ENCODE results near the gene ARL4D.
"Not testable (repeated sequence)": the region's sequence is repeated elsewhere in the genome, so short reads cannot be mapped to it uniquely, and the experiment has no call there.

Gene ARL4D

GRCh38 chr17:43369986-43370385, 28.8 kb upstream of the ARL4D start:
- no peak for DNase-seq (ENCODE audit: low read depth in 2 of 2)

- DNase-seq (ENCODE audit: low read depth in 2 of 2) = no peak
These were observed 27.5 kb upstream of the ARL4D start for GRCh38 chr17:43371227-43371821.

- DNase-seq (ENCODE audit: low read depth in 2 of 2) = no peak
These were observed 26.4 kb upstream of the ARL4D start for GRCh38 chr17:43372273-43372911.

GRCh38 chr17:43373356-43373755, 25.4 kb upstream of the ARL4D start:
- no peak for DNase-seq (ENCODE audit: low read depth in 2 of 2)

- not testable (repeated sequence) for DNase-seq (ENCODE audit: low read depth in 2 of 2)
These were observed 22.9 kb upstream of the ARL4D start for GRCh38 chr17:43375915-43376314.

- no peak for DNase-seq (ENCODE audit: low read depth in 2 of 2)
These were observed 21.6 kb upstream of the ARL4D start for GRCh38 chr17:43377056-43377810.

GRCh38 chr17:43378766-43379165, 20.0 kb upstream of the ARL4D start:
- no peak for DNase-seq (ENCODE audit: low read depth in 2 of 2)

GRCh38 chr17:43380307-43380706, 18.5 kb upstream of the ARL4D start:
- no peak for DNase-seq (ENCODE audit: low read depth in 2 of 2)

- DNase-seq (ENCODE audit: low read depth in 2 of 2) = no peak
These were observed 17.6 kb upstream of the ARL4D start for GRCh38 chr17:43381204-43381603.

GRCh38 chr17:43381621-43382020, 17.2 kb upstream of the ARL4D start:
- DNase-seq (ENCODE audit: low read depth in 2 of 2) = no peak

GRCh38 chr17:43382776-43383175, 16.0 kb upstream of the ARL4D start:
- DNase-seq (ENCODE audit: low read depth in 2 of 2) = no peak

GRCh38 chr17:43383372-43383771, 15.4 kb upstream of the ARL4D start:
- DNase-seq (ENCODE audit: low read depth in 2 of 2) = no peak

GRCh38 chr17:43383826-43384475, 14.8 kb upstream of the ARL4D start:
- no peak for DNase-seq (ENCODE audit: low read depth in 2 of 2)

- DNase-seq (ENCODE audit: low read depth in 2 of 2) = no peak
These were observed 14.3 kb upstream of the ARL4D start for GRCh38 chr17:43384476-43384862.

- no peak for DNase-seq (ENCODE audit: low read depth in 2 of 2)
These were observed 13.6 kb upstream of the ARL4D start for GRCh38 chr17:43385046-43385831.

- peak; percentile 79 to 84 for DNase-seq (ENCODE audit: low read depth in 2 of 2)
These were observed 10.3 kb upstream of the ARL4D start for GRCh38 chr17:43388359-43389045.

GRCh38 chr17:43389046-43389947, 9.5 kb upstream of the ARL4D start:
- DNase-seq (ENCODE audit: low read depth in 2 of 2) = peak in 1 of 2 donors; percentile 44

GRCh38 chr17:43392397-43392796, 6.4 kb upstream of the ARL4D start:
- DNase-seq (ENCODE audit: low read depth in 2 of 2) = no peak

GRCh38 chr17:43393944-43394482, 4.8 kb upstream of the ARL4D start:
- DNase-seq (ENCODE audit: low read depth in 2 of 2) = peak; percentile 72 to 81

- DNase-seq (ENCODE audit: low read depth in 2 of 2) = not testable (repeated sequence)
These were observed 4.1 kb upstream of the ARL4D start for GRCh38 chr17:43394696-43395095.
